MM.1S (cell line): ENCODE data around the gene GPR183.

ENCODE experiments used
- DNase-seq: peaks from one replicate; pipeline ENCODE4 v3.0.0-alpha.2; 2015
- H2AFZ ChIP-seq: fragments of 300-600 bp; sonication (generic); 2 replicates; pipeline ENCODE4 v1.6.0; 2016; ENCODE audit warnings: antibody characterized with exemption, low read length
- H3F3A ChIP-seq: fragments of 300-600 bp; sonication (generic); 2 replicates; pipeline ENCODE4 v1.6.1; 2016; ENCODE audit warnings: mild to moderate bottlenecking, antibody characterized with exemption, low read length, moderate library complexity, mixed read lengths; ENCODE audit not compliant: insufficient read depth
- H3K27ac ChIP-seq: fragments of 300-600 bp; sonication (generic); 2 replicates; pipeline ENCODE4 v1.5.1; 2016; ENCODE audit warnings: mild to moderate bottlenecking, low read length
- H3K27me3 ChIP-seq: fragments of 300-600 bp; sonication (generic); replicated peaks from 2 replicates; pipeline ENCODE4 v1.6.0; 2016; ENCODE audit warnings: low read length; ENCODE audit not compliant: insufficient read depth
- H3K36me3 ChIP-seq: fragments of 300-600 bp; sonication (generic); replicated peaks from 2 replicates; pipeline ENCODE4 v1.6.1; 2016; ENCODE audit warnings: mild to moderate bottlenecking, low read length, mixed read lengths; ENCODE audit not compliant: insufficient read depth
- H3K4me1 ChIP-seq: fragments of 300-600 bp; sonication (generic); 2 replicates; pipeline ENCODE4 v1.6.1; 2016; ENCODE audit warnings: low read length, mixed read lengths
- H3K4me2 ChIP-seq: fragments of 300-600 bp; sonication (generic); 2 replicates; pipeline ENCODE4 v1.6.0; 2016; ENCODE audit warnings: low read depth, low read length
- H3K4me3 ChIP-seq: fragments of 300-600 bp; sonication (generic); 2 replicates; pipeline ENCODE4 v1.5.1; 2016; ENCODE audit warnings: low read length, mixed read lengths
- H3K79me2 ChIP-seq: fragments of 300-600 bp; sonication (generic); 2 replicates; pipeline ENCODE4 v1.6.1; 2016; ENCODE audit warnings: mixed run types, low read length, mixed read lengths
- H3K9ac ChIP-seq: fragments of 300-600 bp; sonication (generic); 2 replicates; pipeline ENCODE4 v1.6.1; 2016; ENCODE audit warnings: low read length, mixed read lengths
- H3K9me2 ChIP-seq: fragments of 300-600 bp; sonication (generic); replicated peaks from 2 replicates; pipeline ENCODE4 v1.6.1; 2016; ENCODE audit warnings: mild to moderate bottlenecking, low read length, mixed read lengths; ENCODE audit not compliant: insufficient read depth
- H3K9me3 ChIP-seq: fragments of 300-600 bp; sonication (generic); replicated peaks from 2 replicates; pipeline ENCODE4 v1.6.1; 2016; ENCODE audit warnings: mild to moderate bottlenecking, low read length, mixed read lengths; ENCODE audit not compliant: insufficient read depth
- H4K20me1 ChIP-seq: fragments of 300-600 bp; sonication (generic); 2 replicates; pipeline ENCODE4 v1.6.1; 2016; ENCODE audit warnings: mild to moderate bottlenecking, low read length, moderate library complexity, mixed read lengths; ENCODE audit not compliant: insufficient read depth
- CTCF ChIP-seq: fragments of 300-600 bp; sonication (generic); IDR thresholded peaks from 2 replicates; pipeline ENCODE4 v1.5.1; 2016; ENCODE audit warnings: antibody characterized with exemption, low read length, mixed read lengths
- EZH2 ChIP-seq: fragments of 300-600 bp; sonication (generic); optimal IDR thresholded peaks from 2 replicates; pipeline ENCODE3; 2017; ENCODE audit warnings: low read depth, mild to moderate bottlenecking, antibody characterized with exemption, low read length, mixed read lengths
- EZH2phosphoT487 ChIP-seq: fragments of 300-600 bp; sonication (generic); IDR thresholded peaks from 2 replicates; pipeline ENCODE4 v1.6.1; 2018; ENCODE audit warnings: antibody characterized with exemption, low read length

The GPR183 gene

GRCh38 chr13:99342723-99343315, 35.6 kb upstream of the GPR183 start:
- Histone ChIP-seq H3K9me2 (no peaks in the 10 kb centered on the region), H3K4me1 (peaks cover 8% of the 10 kb centered on the region), H3K4me2 (no peak overlapping the region), H3K27ac (no peak overlapping the region), H3K36me3 (no peaks in the 10 kb centered on the region), H3F3A (no peaks in the 10 kb centered on the region), H3K9ac (no peak overlapping the region), H3K4me3 (no peak overlapping the region), H3K79me2 (no peaks in the 10 kb centered on the region), H3K9me3 (no peaks in the 10 kb centered on the region), H2AFZ (no peak overlapping the region), H4K20me1 (no peaks in the 10 kb centered on the region), H3K27me3 (no peaks in the 10 kb centered on the region)
- TF ChIP-seq CTCF (no peak), EZH2 (no peak), EZH2phosphoT487 (no peak)
- DNase-seq: no peak

- no peak overlapping the region for H3K9ac ChIP-seq
- no peaks in the 10 kb centered on the region for H3K9me2 ChIP-seq
- peaks cover 8% of the 10 kb centered on the region for H3K4me1 ChIP-seq
- H3K4me2 ChIP-seq: no peak overlapping the region
- no peak overlapping the region for H2AFZ ChIP-seq
- H4K20me1 ChIP-seq: no peaks in the 10 kb centered on the region
- H3K9me3 ChIP-seq: no peaks in the 10 kb centered on the region
- H3K4me3 ChIP-seq: no peak overlapping the region
- no peak overlapping the region for H3K27ac ChIP-seq
- no peaks in the 10 kb centered on the region for H3K79me2 ChIP-seq
- no peaks in the 10 kb centered on the region for H3K36me3 ChIP-seq
- TF ChIP-seq EZH2phosphoT487 (no peak), CTCF (no peak), EZH2 (no peak)
- no peaks in the 10 kb centered on the region for H3F3A ChIP-seq
- H3K27me3 ChIP-seq: no peaks in the 10 kb centered on the region
- no peak for DNase-seq
Measured at GRCh38 chr13:99341969-99342722, 34.9 kb upstream of the GPR183 start.

- H3K9me2 ChIP-seq: no peaks in the 10 kb centered on the region
- TF ChIP-seq CTCF: no peak
- no peak for TF ChIP-seq EZH2
- no peak for TF ChIP-seq EZH2phosphoT487
- H3K36me3 ChIP-seq: no peaks in the 10 kb centered on the region
- no peak overlapping the region for H2AFZ ChIP-seq
- H3F3A ChIP-seq: no peaks in the 10 kb centered on the region
- H3K79me2 ChIP-seq: no peaks in the 10 kb centered on the region
- no peaks in the 10 kb centered on the region for H4K20me1 ChIP-seq
- H3K27ac ChIP-seq: no peak overlapping the region
- no peak overlapping the region for H3K4me2 ChIP-seq
- DNase-seq: no peak
- no peaks in the 10 kb centered on the region for H3K9me3 ChIP-seq
- H3K9ac ChIP-seq: no peak overlapping the region
- peaks cover 8% of the 10 kb centered on the region for H3K4me1 ChIP-seq
- H3K4me3 ChIP-seq: no peak overlapping the region
- H3K27me3 ChIP-seq: no peaks in the 10 kb centered on the region
Measured at GRCh38 chr13:99340638-99341037, 33.4 kb upstream of the GPR183 start.
